GM12878 (cell line): Measurements from ENCODE around the gene PHRF1. TPM values are rescaled to one million over a fixed set of nuclear protein-coding genes. Genes with fewer than 3 reads are reported as not detected.

ENCODE experiments used
- ATAC-seq: fragments of 200-7000 bp; cut with Tn5 transposase; 3 replicates; pipeline ENCODE4 v1.9.1; 2020; ENCODE audit warnings: mild to moderate bottlenecking, moderate library complexity
- BruUV-seq: library from RNA; stranded (reverse); fragments of 400-500 nt; replicated peaks from 2 replicates; lab custom pipeline; 2021; lab: Mats Ljungman, UMichigan
- CTCF ChIA-PET: fragments of 300-600 bp; sonication (Branson Sonifier 250); formaldehyde crosslinking; extraction: SDS; loops from one replicate; lab custom pipeline; 2021; ENCODE audit warnings: inconsistent platforms; lab: Yijun Ruan, JAX
- POLR2A ChIA-PET: fragments of 350-600 bp; formaldehyde crosslinking; extraction: SDS; loops from one replicate; lab custom pipeline; 2021; ENCODE audit warnings: inconsistent platforms; lab: Charles Lee
- RAD21 ChIA-PET: fragments of 300-600 bp; sonication (Branson Sonifier 250); formaldehyde crosslinking; loops from one replicate; lab custom pipeline; 2023; ENCODE audit warnings: antibody characterized with exemption; ENCODE audit not compliant: unreplicated experiment; lab: Charles Lee
- SMC1A ChIA-PET: fragments of 300-600 bp; sonication (Branson Sonifier 250); formaldehyde crosslinking; loops from one replicate; lab custom pipeline; 2023; ENCODE audit not compliant: unreplicated experiment, uncharacterized antibody; lab: Charles Lee
- DNase-seq: peaks from one replicate; pipeline ENCODE4 v3.0.0-alpha.2; 2011; ENCODE audit warnings: low read depth, low spot score
- FAIRE-seq: peaks from 3 replicates; lab custom pipeline; 2011; peaks lifted over from hg19 to GRCh38; lab: Jason Lieb, UNC
- H2AFZ ChIP-seq: 2 replicates; pipeline ENCODE4 v1.6.0; 2011; ENCODE audit warnings: low read depth, low read length, control low read depth; ENCODE audit not compliant: control insufficient read depth
- H3K27ac ChIP-seq: 2 replicates; pipeline ENCODE4 v1.5.1; 2011; ENCODE audit warnings: control low read depth; ENCODE audit not compliant: control insufficient read depth, insufficient read depth
- H3K27me3 ChIP-seq, 2 experiments: replicated peaks in 1 of 2; 2 replicates each; pipeline versions ENCODE4 v1.6.0 to v1.6.1; 2011; ENCODE audit warnings: low read length in 1 of 2; ENCODE audit not compliant: control insufficient read depth in 2 of 2, insufficient read depth in 2 of 2
- H3K36me3 ChIP-seq, 2 experiments: 2 replicates each; pipeline ENCODE4 v1.5.1; 2011; ENCODE audit warnings: low read length in 1 of 2; ENCODE audit not compliant: control insufficient read depth in 2 of 2, insufficient read depth in 2 of 2
- H3K4me1 ChIP-seq: 2 replicates; pipeline ENCODE4 v1.6.1; 2011; ENCODE audit warnings: mild to moderate bottlenecking, low read length, moderate library complexity, mixed read lengths; ENCODE audit not compliant: control insufficient read depth, insufficient read depth
- H3K4me2 ChIP-seq: 2 replicates; pipeline ENCODE4 v1.6.0; 2011; ENCODE audit warnings: control low read depth; ENCODE audit not compliant: control insufficient read depth, insufficient read depth
- H3K4me3 ChIP-seq: fragments of 200-600 bp; sonication (generic); 2 replicates; pipeline ENCODE4 v1.5.1; 2016
- H3K79me2 ChIP-seq: 2 replicates; pipeline ENCODE4 v1.6.0; 2011; ENCODE audit warnings: low read length; ENCODE audit not compliant: control insufficient read depth, insufficient read depth
- H3K9ac ChIP-seq: 2 replicates; pipeline ENCODE4 v1.8.0; 2011; ENCODE audit warnings: low read length, control low read depth, mixed read lengths; ENCODE audit not compliant: control insufficient read depth, insufficient read depth
- H3K9me3 ChIP-seq: replicated peaks from 3 replicates; pipeline ENCODE4 v1.5.1; 2011; ENCODE audit warnings: mild to moderate bottlenecking, low read length; ENCODE audit not compliant: control insufficient read depth, insufficient read depth
- H4K20me1 ChIP-seq: 2 replicates; pipeline ENCODE4 v1.6.0; 2011; ENCODE audit not compliant: control insufficient read depth, insufficient read depth
- HSF1 ChIP-seq: fragments of 150-350 bp; IDR thresholded peaks from 2 replicates; pipeline ENCODE4 v1.6.1; 2014; ENCODE audit warnings: mild to moderate bottlenecking, low read depth, low read length
- IRF5 ChIP-seq: fragments of 450-650 bp; IDR thresholded peaks from 2 replicates; pipeline ENCODE4 v1.6.1; 2017; ENCODE audit warnings: borderline replicate concordance
- ZBTB40 ChIP-seq: fragments of 450-650 bp; IDR thresholded peaks from 2 replicates; pipeline ENCODE4 v1.6.1; 2016; ENCODE audit warnings: mild to moderate bottlenecking, moderate library complexity, borderline replicate concordance
- WGBS: methylation state at CpG from one replicate; pipeline ENCODE4 v1.1.6; 2016; ENCODE audit warnings: low lambda C conversion rate; ENCODE audit not compliant: insufficient replicate concordance, insufficient coverage; ENCODE audit errors: missing lambda C conversion rate; 5-methylcytosine and 5-hydroxymethylcytosine counted together
- in situ Hi-C: fragments of 300-500 bp; cut with MboI; formaldehyde crosslinking; loops from 9 replicates; pipeline ENCODE4 v1.14.3; 2018; ENCODE audit warnings: mixed read lengths
- intact Hi-C: fragments of 100-400 bp; cut with micrococcal nuclease; formaldehyde crosslinking; loops from one replicate; pipeline ENCODE4 v1.14.2; 2022; ENCODE audit not compliant: unreplicated experiment
- polyA plus RNA-seq, 11 experiments: library from polyadenylated mRNA; depleted of rRNA in 4 of 11; unstranded in 6 of 11; stranded (reverse) in 5 of 11; fragments of >200 nt; fragmentation: Nextera tagmentation in 4 of 11; fragmentation: Illumina TruSeq in 1 of 11; extraction: Ambion mirVana in 4 of 11; extraction: Trizol in 1 of 11; gene quantifications; 1 replicate in 1 of 11; 2 replicates in 10 of 11; pipeline versions ENCODE4 v1.2.1 to v1.2.3, GENCODE V29; 2011 to 2016; ENCODE audit warnings: inconsistent platforms in 2 of 11, missing spikeins in 2 of 11, low read depth in 1 of 11
- total RNA-seq, 4 experiments: library from RNA; depleted of rRNA in 3 of 4; stranded (reverse); fragments of >200 nt in 3 of 4; fragmentation: Illumina TruSeq in 1 of 4; extraction: Trizol in 1 of 4; gene quantifications; 2 replicates each; pipeline versions ENCODE4 v1.2.1 to v1.2.3, GENCODE V29; 2013 to 2021
- TF ChIP-seq, protein P1 (sequence below): fragments of 450-650 bp; IDR thresholded peaks from 2 replicates; pipeline ENCODE4 v1.6.1; 2016; ENCODE audit warnings: mild to moderate bottlenecking

The PHRF1 gene
- total and polyA plus RNA-seq, 10 of the 15 experiments (the other 5 are each of a cell fraction or from before 2014, with no cell fraction given) = 0.13 to 43.5 (median 15.1) TPM

GRCh38 chr11:567629-568292 is 8.5 kb upstream of the PHRF1 start:
- ChIA-PET SMC1A (no interaction called here), POLR2A (interaction anchor here (0.6 to 1.3 kb wide), 6 partner anchors 8 to 159 kb away, joined by 3 to 9 read pairs (median 6); partner anchors contain the start of gene LMNTD2), CTCF (no interaction called here), RAD21 (interaction anchor here (0.9 to 1.4 kb wide), 2 partner anchors 13 to 155 kb away, joined by 3 to 5 read pairs; no protein-coding TSS in a partner anchor)
- Histone ChIP-seq H3K4me2 (peak overlapping the region; percentile 86), H3K9ac (peak overlapping the region; percentile 73), H3K27me3 (no peaks in the 10 kb centered on the region), H3K4me3 (peak overlapping the region; percentile 97), H4K20me1 (no peaks in the 10 kb centered on the region), H3K4me1 (peaks cover 13% of the 10 kb centered on the region), H3K36me3 (peaks cover 0 to 4% of the 10 kb centered on the region in 2 experiments; a peak in 2 of 4 replicates), H3K9me3 (no peaks in the 10 kb centered on the region), H3K27ac (peak overlapping the region; percentile 44), H3K79me2 (peaks cover 27% of the 10 kb centered on the region), H2AFZ (no peak overlapping the region; the same call in 1 of the 2 replicates)
- no peak for TF ChIP-seq HSF1
- peak; percentile 71 for TF ChIP-seq ZBTB40
- TF ChIP-seq IRF5 = no peak
- TF ChIP-seq, protein P1, sequence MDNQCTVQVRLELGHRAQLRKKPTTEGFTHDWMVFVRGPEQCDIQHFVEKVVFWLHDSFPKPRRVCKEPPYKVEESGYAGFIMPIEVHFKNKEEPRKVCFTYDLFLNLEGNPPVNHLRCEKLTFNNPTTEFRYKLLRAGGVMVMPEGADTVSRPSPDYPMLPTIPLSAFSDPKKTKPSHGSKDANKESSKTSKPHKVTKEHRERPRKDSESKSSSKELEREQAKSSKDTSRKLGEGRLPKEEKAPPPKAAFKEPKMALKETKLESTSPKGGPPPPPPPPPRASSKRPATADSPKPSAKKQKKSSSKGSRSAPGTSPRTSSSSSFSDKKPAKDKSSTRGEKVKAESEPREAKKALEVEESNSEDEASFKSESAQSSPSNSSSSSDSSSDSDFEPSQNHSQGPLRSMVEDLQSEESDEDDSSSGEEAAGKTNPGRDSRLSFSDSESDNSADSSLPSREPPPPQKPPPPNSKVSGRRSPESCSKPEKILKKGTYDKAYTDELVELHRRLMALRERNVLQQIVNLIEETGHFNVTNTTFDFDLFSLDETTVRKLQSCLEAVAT = peak; percentile 99
- in situ Hi-C loops = no loop called here
- DNase-seq (no peak), FAIRE-seq (no peak), ATAC-seq (no peak)
- BruUV-seq = no TSS peak
- intact Hi-C loops = no loop called here
- 37% methylated on average over 30 of the region's 41 CpGs for WGBS
